Hypothalamus (tissue), 51 donors: Measurements from ENCODE around the gene YPEL1.
A peak's percentile ranks its signal among the peaks of the same experiment; 100 is the strongest.
"Not testable (repeated sequence)": the region's sequence is repeated elsewhere in the genome, so short reads cannot be mapped to it uniquely, and the experiment has no call there.

Experiments used
- DNase-seq, 51 donors: peaks; one replicate each; lab custom pipeline; 2025; lab: John Stamatoyannopoulos, UW

Gene YPEL1

GRCh38 chr22:21725956-21726649 lies 9.5 kb downstream of the YPEL1 start:
- DNase-seq: no peak

DNA sequence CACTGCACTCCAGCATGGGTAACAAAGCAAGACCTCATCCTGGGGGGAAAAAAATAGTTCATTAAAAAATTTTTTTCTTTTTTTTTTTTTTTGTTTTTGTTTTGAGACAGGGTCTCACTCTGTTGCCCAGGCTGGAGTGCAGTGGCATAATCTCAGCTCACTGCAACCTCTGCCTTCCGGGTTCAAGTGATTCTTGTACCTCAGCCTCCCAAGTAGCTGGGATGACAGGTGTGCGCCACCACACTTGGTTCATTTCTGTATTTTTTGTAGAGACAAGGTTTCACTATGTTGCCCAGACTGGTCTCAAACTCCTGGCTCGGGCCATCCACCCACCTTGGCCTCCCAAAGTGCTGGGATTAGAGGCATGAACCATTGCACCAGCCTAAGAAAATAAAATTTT lies 11.1 kb downstream of the YPEL1 start:
- DNase-seq: not testable (repeated sequence)

GRCh38 chr22:21721195-21721852 lies 14.3 kb downstream of the YPEL1 start:
- DNase-seq: not testable (repeated sequence)

DNA sequence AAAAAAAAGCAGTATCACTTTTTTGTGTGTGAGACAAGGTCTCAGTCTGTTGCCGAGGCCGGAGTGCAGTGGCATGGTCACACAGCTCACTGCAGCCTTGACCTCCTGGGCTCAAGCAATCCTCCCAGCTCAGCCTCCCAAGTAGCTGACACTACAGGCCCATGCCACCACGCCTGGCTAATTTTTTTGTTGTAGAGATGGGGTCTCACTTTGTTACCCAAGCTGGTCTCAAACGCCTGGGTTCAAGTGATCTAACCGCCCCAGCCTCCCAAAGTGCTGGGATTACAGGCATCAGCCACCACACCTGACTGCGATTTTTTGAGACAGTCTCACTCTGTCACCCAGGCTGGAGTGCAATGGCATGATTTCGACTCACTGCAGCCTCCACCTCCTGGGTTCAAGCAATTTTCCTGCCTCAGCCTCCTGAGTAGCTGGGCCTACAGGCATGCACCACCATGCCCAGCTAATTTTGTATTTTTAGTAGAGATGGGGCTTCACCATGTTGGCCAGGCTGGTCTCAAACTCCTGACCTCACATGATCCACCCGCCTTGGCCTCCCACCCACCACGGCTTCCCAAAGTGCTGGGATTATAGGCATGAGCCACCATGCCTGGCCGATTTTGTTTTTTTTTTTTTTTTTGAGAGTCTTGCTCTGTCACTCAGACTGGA lies 15.3 kb downstream of the YPEL1 start:
- not testable (repeated sequence) for DNase-seq

DNA sequence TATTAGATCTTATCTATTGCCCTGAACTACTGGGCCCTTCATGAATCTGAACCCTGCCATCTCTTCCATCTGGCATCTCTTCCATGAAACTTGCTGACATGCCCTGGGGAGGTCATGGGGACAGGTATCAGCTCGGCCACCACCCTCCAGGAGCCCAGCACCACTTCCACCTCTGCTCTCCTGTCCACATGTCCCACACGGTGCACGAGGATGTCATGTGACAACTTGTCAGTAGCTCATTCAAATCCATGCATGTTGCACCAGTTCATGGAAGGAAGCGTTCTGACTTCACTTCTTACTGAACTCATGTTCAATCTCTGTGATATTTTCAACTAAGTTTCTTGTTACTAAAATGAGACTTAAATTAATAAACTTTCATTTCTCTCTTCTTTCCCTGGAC lies 16.6 kb downstream of the YPEL1 start:
- no peak for DNase-seq

GRCh38 chr22:21718499-21718898 lies 17.1 kb downstream of the YPEL1 start:
- no peak for DNase-seq

- DNase-seq: not testable (repeated sequence)
Observed at GRCh38 chr22:21716395-21717122, 19.0 kb downstream of the YPEL1 start.

GRCh38 chr22:21714786-21715185 lies 20.8 kb downstream of the YPEL1 start:
- DNase-seq: no peak

DNA sequence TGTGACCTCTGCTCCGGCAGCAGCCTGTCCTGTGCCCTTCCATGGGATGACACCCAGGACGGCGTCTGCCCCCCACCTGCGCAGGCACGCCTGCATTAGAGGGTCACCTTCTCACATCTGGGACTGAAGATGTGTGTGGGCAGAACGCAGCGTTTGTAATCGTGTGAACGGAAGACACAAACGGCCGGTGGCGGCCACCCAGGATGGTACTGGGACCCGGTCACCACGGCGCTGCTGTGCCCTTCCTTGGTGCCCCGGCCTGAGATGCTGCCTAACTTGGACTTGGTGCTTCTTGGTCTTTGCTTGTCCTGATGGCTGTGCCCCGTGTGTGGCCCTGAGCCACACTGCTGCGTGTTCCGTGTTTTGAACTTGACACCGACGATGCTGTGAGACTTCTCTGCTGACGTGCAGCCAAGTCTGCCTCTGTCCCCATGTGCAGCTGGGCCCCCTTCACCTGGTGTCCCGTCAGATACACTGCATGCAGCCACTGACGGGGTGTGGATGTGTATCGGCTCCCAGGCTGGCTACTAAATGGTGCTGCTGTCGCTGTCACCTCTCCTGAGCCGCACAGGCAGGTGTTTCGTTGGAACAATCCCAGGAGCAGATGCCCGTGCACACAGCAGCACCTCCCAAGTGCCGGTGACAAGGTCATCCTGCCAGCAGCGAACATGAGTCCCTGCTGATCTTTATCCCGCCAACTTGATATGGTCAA lies 21.4 kb downstream of the YPEL1 start:
- no peak for DNase-seq

GRCh38 chr22:21713428-21714058 lies 22.1 kb downstream of the YPEL1 start:
- peak in 1 of 51 donors; percentile 4 for DNase-seq

DNA sequence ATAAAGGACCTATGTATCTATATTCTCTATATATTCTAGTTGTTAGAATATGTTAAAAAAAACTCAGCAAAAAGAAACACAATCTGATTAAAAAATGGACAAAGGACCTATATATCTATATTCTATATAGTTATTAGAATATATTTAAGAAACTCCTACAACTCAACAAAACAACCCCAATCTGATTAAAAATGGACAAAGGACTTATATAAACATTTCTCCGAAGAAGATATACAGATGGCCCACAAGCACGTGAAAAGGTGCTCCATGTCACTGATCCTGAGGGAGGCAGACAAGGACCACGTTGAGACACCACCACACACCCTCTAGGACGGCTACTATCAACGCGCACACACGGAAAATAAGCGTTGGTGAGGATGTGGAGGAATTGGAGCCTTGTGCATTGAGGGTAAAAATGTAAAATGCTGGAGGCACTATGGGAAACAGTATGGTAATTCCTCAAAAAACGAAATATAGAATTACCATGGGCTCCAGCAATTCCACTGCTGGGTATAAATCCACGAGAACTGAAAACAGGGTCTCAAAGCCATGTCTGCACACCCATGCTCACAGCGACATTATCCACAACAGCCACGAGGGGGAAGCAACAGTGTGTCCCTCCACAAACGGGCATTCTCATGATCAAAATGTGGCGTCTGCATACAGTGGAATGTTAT lies 22.7 kb downstream of the YPEL1 start:
- DNase-seq: peak in 47 of 51 donors; percentile 3 to 88 (median 49)

DNA sequence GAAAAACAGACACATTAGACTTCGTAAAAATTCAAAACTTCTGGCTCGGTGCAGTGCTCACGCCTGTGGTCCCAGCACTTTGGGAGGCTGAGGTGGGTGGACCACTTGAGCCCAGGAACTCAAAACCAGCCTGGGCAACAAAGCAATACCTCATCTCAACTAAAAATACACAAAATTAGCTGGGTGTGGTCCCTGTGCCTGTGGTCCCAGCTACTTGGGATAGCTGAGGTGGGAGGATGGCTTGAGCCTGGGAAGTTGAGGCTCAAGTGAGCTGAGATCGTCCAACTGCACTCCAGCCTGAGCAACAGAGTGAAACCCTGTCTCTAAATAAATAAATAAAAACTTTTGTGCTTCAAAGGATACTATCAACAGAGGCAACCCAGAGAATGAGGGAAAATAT lies 23.7 kb downstream of the YPEL1 start:
- DNase-seq: no peak

DNA sequence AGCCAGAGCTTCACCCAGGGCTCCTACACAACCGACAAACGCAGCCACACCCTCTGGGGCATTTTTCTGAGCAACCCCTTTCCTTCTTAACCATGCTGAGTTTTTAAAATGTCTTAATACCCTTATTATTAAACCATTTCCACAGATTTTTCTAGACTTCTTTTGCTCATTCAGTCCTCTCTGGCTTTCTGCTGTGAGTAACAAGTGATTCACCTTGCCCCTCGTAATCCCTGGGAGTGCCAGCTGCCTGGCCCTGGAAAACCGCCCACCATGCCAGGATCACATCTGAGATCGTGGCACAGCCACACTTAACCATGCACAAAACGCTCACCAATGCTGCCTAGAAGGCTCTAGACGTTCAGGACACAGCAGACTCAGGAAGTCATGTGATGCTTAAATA lies 25.4 kb downstream of the YPEL1 start:
- no peak for DNase-seq

DNA sequence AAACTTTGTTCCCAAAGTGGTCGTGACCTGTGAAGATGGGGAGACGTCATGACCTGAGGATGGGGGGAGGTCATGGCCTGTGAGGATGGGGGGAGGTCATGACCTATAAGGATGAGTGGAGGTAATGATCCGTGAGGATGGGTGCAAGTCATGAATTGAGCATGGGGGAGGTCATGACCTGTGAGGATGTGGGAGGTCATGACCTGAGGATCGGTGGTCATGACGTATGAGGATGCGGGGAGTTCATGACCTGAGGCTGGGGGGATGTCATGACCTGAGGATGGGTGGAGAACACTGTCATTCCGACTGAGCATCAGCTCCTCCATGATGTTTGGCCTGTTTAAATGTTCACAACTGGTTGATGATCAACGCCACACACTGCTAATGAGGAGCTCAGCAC lies 25.9 kb downstream of the YPEL1 start:
- no peak for DNase-seq

GRCh38 chr22:21708960-21709359 lies 26.6 kb downstream of the YPEL1 start:
- DNase-seq: no peak

DNA sequence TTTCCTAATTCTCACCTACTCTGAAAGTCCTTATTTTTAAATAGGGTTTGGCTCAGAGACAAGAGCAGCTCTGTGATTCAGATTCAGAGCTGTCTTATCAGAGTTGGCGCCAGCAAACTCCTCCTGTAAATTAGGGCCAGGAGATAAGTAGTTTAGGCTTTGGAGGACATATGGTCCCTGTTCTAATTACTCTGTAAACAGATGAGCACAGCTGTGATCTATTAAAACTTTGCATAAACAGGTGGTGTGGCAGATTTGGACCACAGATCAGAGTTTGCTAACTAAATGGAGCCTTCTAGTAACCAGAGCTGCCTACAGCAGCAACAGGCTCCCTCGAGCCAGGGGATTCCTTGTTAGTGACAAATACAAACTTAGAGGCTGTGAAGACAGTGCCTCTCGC lies 27.9 kb downstream of the YPEL1 start:
- DNase-seq: no peak

DNA sequence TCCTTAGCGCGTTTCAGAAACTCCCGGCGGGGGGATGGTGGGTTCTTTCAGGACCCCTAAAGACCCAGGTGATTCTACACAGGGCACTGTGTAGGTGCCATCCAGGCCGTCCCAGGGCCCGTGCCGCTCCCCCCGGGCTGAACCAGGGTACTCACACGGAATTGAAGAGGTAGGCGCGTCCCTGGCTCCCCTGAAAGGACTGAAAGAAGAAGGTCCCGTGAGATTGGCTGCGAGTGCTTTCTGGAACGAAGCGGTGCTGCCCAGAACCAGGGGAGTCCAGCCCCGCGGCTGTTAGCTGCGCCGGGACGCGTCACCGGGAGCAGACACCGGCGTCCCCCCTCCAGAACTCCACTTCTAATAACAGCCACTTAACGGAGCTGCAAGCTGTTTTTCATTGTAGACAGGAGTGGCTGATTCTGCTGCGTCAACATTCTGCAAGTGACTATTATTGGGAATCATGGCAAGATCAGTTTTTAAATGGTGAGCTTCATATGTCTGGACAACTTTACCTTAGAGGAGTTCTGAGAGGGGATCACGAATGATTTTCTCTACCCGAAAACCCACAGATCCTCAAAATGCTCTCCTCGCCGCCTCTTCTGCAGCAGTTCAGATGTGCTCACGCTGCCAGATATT lies 31.8 kb downstream of the YPEL1 start:
- DNase-seq: no peak

GRCh38 chr22:21702700-21703683 lies 32.6 kb downstream of the YPEL1 start:
- DNase-seq: no peak
